K562 (cell line): ENCODE results near the gene SYCN. TPM values are rescaled to one million over a fixed set of nuclear protein-coding genes. Genes with fewer than 3 reads are reported as not detected.
A peak's percentile ranks its signal among the peaks of the same experiment; 100 is the strongest.

Experiments used
- ATAC-seq: fragments of 200-7000 bp; cut with Tn5 transposase; 3 replicates; pipeline ENCODE4 v1.9.1; 2020; ENCODE audit warnings: moderate library complexity
- BruUV-seq: library from RNA; stranded (reverse); fragments of 400-500 nt; replicated peaks from 2 replicates; lab custom pipeline; 2021; lab: Mats Ljungman, UMichigan
- CTCF ChIA-PET: fragments of 300-600 bp; formaldehyde crosslinking; extraction: SDS; loops from one replicate; lab custom pipeline; 2021; ENCODE audit warnings: low intra/inter-chr PET ratio; lab: Yijun Ruan, JAX
- POLR2A ChIA-PET: fragments of 300-600, 350-650 bp; sonication (Branson Sonifier 250); formaldehyde crosslinking; extraction: SDS; loops from one replicate; lab custom pipeline; 2021; ENCODE audit warnings: antibody characterized with exemption, inconsistent platforms; lab: Yijun Ruan, JAX
- DNase-seq, 4 experiments: peaks; one replicate each; pipeline versions ENCODE4 v3.0.0 to v3.0.0-alpha.2; 2011 to 2018; ENCODE audit warnings: low spot score in 3 of 4, mixed read lengths in 3 of 4; ENCODE audit errors: extremely low read depth in 1 of 4
- FAIRE-seq: peaks from 2 replicates; lab custom pipeline; 2011; peaks lifted over from hg19 to GRCh38; lab: Jason Lieb, UNC
- H2AFZ ChIP-seq: 2 replicates; pipeline ENCODE4 v1.6.0; 2011; ENCODE audit warnings: low read depth, low read length, control low read depth, inconsistent platforms
- H3K27ac ChIP-seq: fragments of 200-600 bp; 3 replicates; pipeline ENCODE4 v1.8.0; 2011; ENCODE audit warnings: low read depth, mild to moderate bottlenecking, control low read depth, inconsistent platforms, low read length, moderate library complexity, mixed read lengths; ENCODE audit errors: extremely low read depth
- H3K27me3 ChIP-seq, 2 experiments: fragments of 300-600 bp in 1 of 2; 2 replicates in 1 of 2; 3 replicates in 1 of 2; pipeline versions ENCODE4 v1.6.0 to v1.8.0; 2011; ENCODE audit warnings: inconsistent platforms in 2 of 2, low read length in 2 of 2, mild to moderate bottlenecking in 1 of 2, mixed read lengths in 1 of 2, moderate library complexity in 1 of 2; ENCODE audit not compliant: control insufficient read depth in 2 of 2, insufficient read depth in 2 of 2
- H3K36me3 ChIP-seq: fragments of 300-600 bp; 3 replicates; pipeline ENCODE4 v1.8.0; 2011; ENCODE audit warnings: mild to moderate bottlenecking, low read length, inconsistent platforms; ENCODE audit not compliant: control insufficient read depth, insufficient read depth
- H3K4me1 ChIP-seq, 2 experiments: fragments of 200-600 bp in 1 of 2; replicated peaks in 1 of 2; 2 replicates in 1 of 2; 3 replicates in 1 of 2; pipeline versions ENCODE4 v1.5.1 to v1.8.0; 2011; ENCODE audit warnings: inconsistent platforms in 2 of 2, low read length in 2 of 2, mild to moderate bottlenecking in 1 of 2, mixed read lengths in 1 of 2, moderate library complexity in 1 of 2; ENCODE audit not compliant: control insufficient read depth in 2 of 2, insufficient read depth in 2 of 2
- H3K4me2 ChIP-seq: 2 replicates; pipeline ENCODE4 v1.6.1; 2011; ENCODE audit warnings: low read length, control low read depth, inconsistent platforms, mixed read lengths; ENCODE audit not compliant: insufficient read depth
- H3K4me3 ChIP-seq: fragments of 200-600 bp; sonication (generic), shearing (Covaris generic); 2 replicates; pipeline ENCODE4 v1.5.1; 2016; ENCODE audit warnings: control low read depth, inconsistent platforms
- H3K79me2 ChIP-seq: fragments of 200-600 bp; 3 replicates; pipeline ENCODE4 v1.8.0; 2011; ENCODE audit warnings: low read length, inconsistent platforms; ENCODE audit not compliant: control insufficient read depth, insufficient read depth
- H3K9ac ChIP-seq, 2 experiments: 2 replicates each; pipeline versions ENCODE4 v1.6.0 to v1.6.1; 2011; ENCODE audit warnings: low read depth in 2 of 2, low read length in 2 of 2, control low read depth in 1 of 2, inconsistent platforms in 1 of 2, mild to moderate bottlenecking in 1 of 2, mixed read lengths in 1 of 2; ENCODE audit not compliant: insufficient read depth in 1 of 2
- H3K9me1 ChIP-seq: one replicate; pipeline ENCODE4 v1.6.0; 2011; ENCODE audit warnings: inconsistent platforms, mild to moderate bottlenecking, low read length, moderate library complexity; ENCODE audit not compliant: control insufficient read depth, insufficient read depth
- H3K9me3 ChIP-seq: replicated peaks from 2 replicates; pipeline ENCODE4 v1.5.1; 2011; ENCODE audit warnings: low read depth, low read length, inconsistent platforms; ENCODE audit not compliant: control insufficient read depth, insufficient read depth
- H4K20me1 ChIP-seq: replicated peaks from 2 replicates; pipeline ENCODE4 v1.6.1; 2011; ENCODE audit warnings: low read length, inconsistent platforms, mixed read lengths; ENCODE audit not compliant: control insufficient read depth, insufficient read depth
- BHLHE40 ChIP-seq: IDR thresholded peaks from 2 replicates; pipeline ENCODE4 v1.6.1; 2011; ENCODE audit warnings: low read length, improper control_type of control experiment
- C11orf30 ChIP-seq: fragments of 450-650 bp; IDR thresholded peaks from 2 replicates; pipeline ENCODE4 v1.6.1; 2016; ENCODE audit warnings: low read depth, mild to moderate bottlenecking
- CCNT2 ChIP-seq: IDR thresholded peaks from 2 replicates; pipeline ENCODE4 v1.6.1; 2011; ENCODE audit warnings: borderline replicate concordance, low read depth, mild to moderate bottlenecking, moderate library complexity, mixed read lengths, low read length; ENCODE audit not compliant: insufficient read length; ENCODE audit errors: extremely low read depth
- CXXC5 ChIP-seq: fragments of 250-450 bp; sonication (Bioruptor Pico); IDR thresholded peaks from 2 replicates; pipeline ENCODE4 v1.8.0; 2022; ENCODE audit warnings: inconsistent platforms, mild to moderate bottlenecking, moderate library complexity
- ILK ChIP-seq: fragments of 450-650 bp; IDR thresholded peaks from 2 replicates; pipeline ENCODE4 v1.6.1; 2016; ENCODE audit warnings: missing genetic modification characterization, low read depth, mild to moderate bottlenecking, missing compliant biosample characterization, moderate library complexity, borderline replicate concordance
- KDM1A ChIP-seq, 2 experiments: fragments of 450-650 bp; IDR thresholded peaks; 2 replicates each; pipeline ENCODE4 v1.6.1; 2016; ENCODE audit warnings: mild to moderate bottlenecking in 2 of 2
- KLF10 ChIP-seq: fragments of 250-450 bp; sonication (Bioruptor Pico); IDR thresholded peaks from 2 replicates; pipeline ENCODE4 v1.6.1; 2021; ENCODE audit warnings: matching md5 sums
- LARP7 ChIP-seq: fragments of 450-650 bp; IDR thresholded peaks from 2 replicates; pipeline ENCODE4 v1.6.1; 2016
- PHTF2 ChIP-seq: fragments of 250-450 bp; sonication (Bioruptor Pico); IDR thresholded peaks from 2 replicates; pipeline ENCODE4 v1.5.0; 2021; ENCODE audit warnings: mild to moderate bottlenecking
- POLR2AphosphoS5 ChIP-seq: IDR thresholded peaks from 2 replicates; pipeline ENCODE4 v1.6.1; 2011; ENCODE audit warnings: mild to moderate bottlenecking, low read depth, low read length, moderate library complexity; ENCODE audit not compliant: control insufficient read depth, insufficient read depth
- TBP ChIP-seq: optimal IDR thresholded peaks from 2 replicates; pipeline ENCODE3; 2011; ENCODE audit warnings: low read depth, low read length, improper control_type of control experiment
- THAP12 ChIP-seq: fragments of 250-450 bp; sonication (Bioruptor Pico); IDR thresholded peaks from 2 replicates; pipeline ENCODE4 v1.9.0; 2021; ENCODE audit warnings: mild to moderate bottlenecking, inconsistent platforms
- TRIM25 ChIP-seq: fragments of 450-650 bp; IDR thresholded peaks from 2 replicates; pipeline ENCODE4 v1.7.0; 2016; ENCODE audit warnings: borderline replicate concordance
- ZNF24 ChIP-seq: fragments of 450-650 bp; IDR thresholded peaks from 2 replicates; pipeline ENCODE4 v1.6.1; 2016
- ZNF592 ChIP-seq: fragments of 450-650 bp; IDR thresholded peaks from 2 replicates; pipeline ENCODE4 v1.6.1; 2017; ENCODE audit warnings: antibody characterized with exemption, mild to moderate bottlenecking
- WGBS: fragments of 100-300 bp; shearing (Covaris generic); methylation state at CpG from one replicate; pipeline ENCODE4 v1.1.6; 2016; ENCODE audit warnings: low coverage, mixed read lengths; ENCODE audit not compliant: insufficient coverage; ENCODE audit errors: missing lambda C conversion rate; 5-methylcytosine and 5-hydroxymethylcytosine counted together
- in situ Hi-C: fragments of 300-500 bp; cut with MboI; formaldehyde crosslinking; loops from 4 replicates; pipeline ENCODE4 v1.15.0; 2018; ENCODE audit warnings: inconsistent platforms, mixed read lengths
- intact Hi-C: fragments of 100-400 bp; cut with micrococcal nuclease; formaldehyde crosslinking; loops from 2 replicates; pipeline ENCODE4 v1.14.2; 2022
- polyA plus RNA-seq, 8 experiments: library from polyadenylated mRNA; depleted of rRNA in 4 of 8; stranded (reverse) in 5 of 8; unstranded in 3 of 8; fragments of >200 nt; fragmentation: Nextera tagmentation in 2 of 8; fragmentation: Illumina TruSeq in 1 of 8; extraction: Ambion mirVana in 2 of 8; extraction: Trizol in 1 of 8; gene quantifications; 2 replicates each; pipeline versions ENCODE4 v1.2.1 to v1.2.3, GENCODE V29; 2011 to 2014; ENCODE audit warnings: inconsistent platforms in 1 of 8, missing spikeins in 1 of 8
- total RNA-seq, 7 experiments: library from RNA; depleted of rRNA in 6 of 7; stranded (reverse); fragments of >200 nt in 6 of 7; fragmentation: Illumina TruSeq in 2 of 7; extraction: Trizol in 2 of 7; gene quantifications; 2 replicates each; pipeline versions ENCODE4 v1.2.1 to v1.2.3, GENCODE V29; 2011 to 2021; ENCODE audit warnings: low replicate concordance in 1 of 7

The SYCN gene
- total and polyA plus RNA-seq, 9 of the 15 experiments (the other 6 are each of a cell fraction or from before 2014, with no cell fraction given), result not detected

- Histone ChIP-seq H3K4me1 (peaks cover 19 to 21% of the 10 kb centered on the region in 2 experiments), H3K9me1 (no peaks in the 10 kb centered on the region), H3K27me3 (no peaks in the 10 kb centered on the region), H3K36me3 (no peaks in the 10 kb centered on the region), H3K79me2 (no peaks in the 10 kb centered on the region), H3K4me2 (no peak overlapping the region), H3K4me3 (no peak overlapping the region), H3K9me3 (no peaks in the 10 kb centered on the region), H3K27ac (no peak overlapping the region), H4K20me1 (no peaks in the 10 kb centered on the region; the same call in 1 of the 2 replicates), H3K9ac (peak overlapping the region in 1 of 2 experiments; percentile 61; a peak in 1 of 4 replicates), H2AFZ (no peak overlapping the region)
- intact Hi-C loops (loop anchor here (5.0 kb wide), 1 partner anchor 86 kb away; no protein-coding TSS in a partner anchor), in situ Hi-C loops (no loop called here)
- ChIA-PET POLR2A (interaction anchor here (0.5 to 0.8 kb wide), 3 partner anchors 9 to 121 kb away, joined by 3 read pairs; no protein-coding TSS in a partner anchor), CTCF (no interaction called here)
- WGBS, result 39% methylated on average over 9 of the region's 9 CpGs
- BruUV-seq, result no TSS peak
- ATAC-seq, result no peak
- DNase-seq, result no peak
- FAIRE-seq, result no peak
- TF ChIP-seq ZNF592 (no peak), BHLHE40 (no peak), CXXC5 (CRISPR knock-in tag) (no peak), C11orf30 (no peak), LARP7 (no peak), TRIM25 (no peak), ILK (tag) (no peak), KDM1A (IDR thresholded peaks at IDR 0.05) (no peak), TBP (no peak), CCNT2 (no peak), KLF10 (CRISPR knock-in tag) (no peak), POLR2AphosphoS5 (no peak), PHTF2 (no peak), THAP12 (CRISPR knock-in tag) (no peak), ZNF24 (no peak)
Observed at GRCh38 chr19:39208175-39208795, 4.2 kb upstream of the SYCN start.
